GM19455 (cell line): ENCODE results near the gene VASH2.
"Not testable (repeated sequence)": the region's sequence is repeated elsewhere in the genome, so short reads cannot be mapped to it uniquely, and the experiment has no call there.

Source experiments
- ATAC-seq: cut with Tn5 transposase; IDR thresholded peaks from one replicate; pipeline ENCODE4 v1.9.1; 2021; ENCODE audit not compliant: unreplicated experiment

VASH2 gene

GRCh38 chr1:212977781-212978645 is 27.7 kb downstream of the VASH2 start:
- peak; percentile 47 for ATAC-seq

GRCh38 chr1:212979340-212980122 is 29.2 kb downstream of the VASH2 start:
- ATAC-seq: peak; percentile 67

GRCh38 chr1:212980123-212980785 is 29.9 kb downstream of the VASH2 start:
- no peak for ATAC-seq

- no peak for ATAC-seq
Observed at GRCh38 chr1:212981025-212981495, 30.7 kb downstream of the VASH2 start.

GRCh38 chr1:212981571-212982328 is 31.4 kb downstream of the VASH2 start:
- peak; percentile 62 for ATAC-seq

- no peak for ATAC-seq
Observed at GRCh38 chr1:212982430-212983152, 32.2 kb downstream of the VASH2 start.

GRCh38 chr1:212983482-212983881 is 33.1 kb downstream of the VASH2 start:
- ATAC-seq: no peak

- no peak for ATAC-seq
Observed at GRCh38 chr1:212984522-212985291, 34.4 kb downstream of the VASH2 start.

- ATAC-seq: no peak
Observed at GRCh38 chr1:212986551-212986950, 36.2 kb downstream of the VASH2 start.

GRCh38 chr1:212987702-212988322 is 37.5 kb downstream of the VASH2 start:
- ATAC-seq: no peak

- ATAC-seq: no peak
Observed at GRCh38 chr1:212990276-212990675, 39.9 kb downstream of the VASH2 start.

GRCh38 chr1:212993960-212994359 is 43.6 kb downstream of the VASH2 start:
- ATAC-seq: not testable (repeated sequence)

- ATAC-seq: no peak
Observed at GRCh38 chr1:212994926-212995325, 44.6 kb downstream of the VASH2 start.

- ATAC-seq: no peak
Observed at GRCh38 chr1:213003256-213003655, 52.9 kb downstream of the VASH2 start.

- ATAC-seq: no peak
Observed at GRCh38 chr1:213008564-213008963, 58.2 kb downstream of the VASH2 start.

GRCh38 chr1:213014642-213015041 is 64.3 kb downstream of the VASH2 start:
- no peak for ATAC-seq

GRCh38 chr1:213015099-213016050 is 65.0 kb downstream of the VASH2 start, which contains the start of gene ANGEL2:
Gene ANGEL2 (minus strand): TSS chr1:213015867. CDS start chr1:213015671, 196 bp downstream.
- peak; percentile 92 for ATAC-seq
